Raji (cell line): ENCODE data around the gene CYP2A7.
"Not testable (repeated sequence)": the region's sequence is repeated elsewhere in the genome, so short reads cannot be mapped to it uniquely, and the experiment has no call there.

Experiments
- POLR2A ChIP-seq: IDR thresholded peaks from 2 replicates; pipeline ENCODE4 v1.6.1; 2011; ENCODE audit warnings: low read depth, low read length, control low read depth; ENCODE audit not compliant: insufficient read depth

CYP2A7 gene

DNA sequence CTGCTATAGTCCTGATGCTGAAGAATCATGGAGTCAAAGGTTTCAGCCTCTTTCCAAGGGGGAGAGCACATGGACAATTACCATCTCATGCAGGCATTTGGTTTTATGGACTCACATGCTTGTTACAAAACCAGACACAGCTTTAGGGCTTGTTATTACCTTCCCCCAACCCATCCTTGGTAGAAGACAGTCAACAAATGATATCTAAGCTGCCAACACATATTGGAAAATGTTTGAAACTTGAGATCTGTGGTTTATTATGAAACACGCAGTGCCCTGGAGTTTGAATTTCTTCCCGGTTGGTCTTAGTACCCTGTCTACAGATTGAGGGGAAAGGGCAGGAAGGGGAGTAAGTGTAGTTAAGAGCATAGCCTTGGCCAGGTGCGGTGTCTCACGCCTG lies 19.2 kb downstream of the CYP2A7 start:
- no peak for TF ChIP-seq POLR2A

DNA sequence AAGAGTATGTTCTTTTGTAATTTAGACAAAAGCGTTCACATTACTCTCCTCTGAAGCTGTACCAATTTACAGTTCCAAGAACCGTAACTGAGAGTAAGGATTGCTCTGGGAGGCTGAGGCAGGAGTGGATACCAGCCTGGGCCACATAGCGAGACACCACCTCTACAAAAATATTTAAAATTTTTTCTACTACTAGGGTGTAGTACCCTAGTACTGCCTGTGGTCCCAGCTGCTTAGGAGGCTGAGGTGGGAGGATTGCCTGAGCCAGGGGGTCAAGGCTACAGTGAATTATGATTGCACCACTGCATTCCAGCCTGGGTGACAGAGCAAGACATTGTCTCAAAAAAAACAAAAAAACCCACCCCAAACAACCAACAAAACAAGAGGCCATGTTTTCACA lies 19.7 kb downstream of the CYP2A7 start:
- TF ChIP-seq POLR2A = no peak

DNA sequence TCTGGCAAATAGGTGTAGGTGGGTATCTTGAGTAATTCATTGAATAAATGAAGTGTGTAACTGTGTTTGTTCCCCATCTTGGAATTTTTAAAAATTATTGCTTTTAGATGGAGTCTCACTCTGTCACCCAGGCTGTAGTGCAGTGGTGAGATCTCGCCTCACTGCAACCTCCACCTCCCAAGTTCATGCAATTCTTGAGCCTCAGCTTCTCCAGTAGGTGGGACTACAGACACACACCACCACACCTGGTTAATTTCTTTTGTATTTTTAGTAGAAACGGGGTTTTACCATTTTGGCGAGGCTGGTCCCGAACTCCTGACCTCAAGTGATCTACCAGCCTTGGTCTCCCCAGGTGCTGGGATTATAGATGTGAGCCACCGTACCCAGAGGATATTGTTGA lies 23.9 kb downstream of the CYP2A7 start:
- TF ChIP-seq POLR2A = no peak

DNA sequence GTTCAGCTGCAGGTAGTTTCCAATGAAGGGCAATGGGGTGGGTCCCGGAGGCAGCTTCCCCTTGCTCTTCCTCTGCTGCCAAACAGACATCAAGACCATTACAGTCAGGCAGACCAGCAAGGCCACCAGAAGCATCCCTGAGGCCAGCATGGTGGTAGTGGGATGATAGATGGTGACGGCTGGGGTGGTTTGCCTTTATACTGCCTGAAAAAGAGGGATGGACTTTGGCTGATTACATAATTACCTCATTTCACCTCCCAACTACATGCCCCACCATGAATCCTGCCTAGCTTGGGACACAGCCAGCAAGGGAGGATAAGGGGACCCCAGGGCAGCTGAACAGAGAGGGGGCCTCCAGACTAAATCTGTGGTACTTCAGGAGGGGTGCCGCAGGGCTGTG lies 31.8 kb downstream of the CYP2A7 start, which contains the start of gene CYP2A6:
Gene CYP2A6 (minus strand): TSS at position 171 of the 400 bp plus-strand sequence. CDS start 21 bp downstream, at position 150.
- TF ChIP-seq POLR2A = not testable (repeated sequence)

DNA sequence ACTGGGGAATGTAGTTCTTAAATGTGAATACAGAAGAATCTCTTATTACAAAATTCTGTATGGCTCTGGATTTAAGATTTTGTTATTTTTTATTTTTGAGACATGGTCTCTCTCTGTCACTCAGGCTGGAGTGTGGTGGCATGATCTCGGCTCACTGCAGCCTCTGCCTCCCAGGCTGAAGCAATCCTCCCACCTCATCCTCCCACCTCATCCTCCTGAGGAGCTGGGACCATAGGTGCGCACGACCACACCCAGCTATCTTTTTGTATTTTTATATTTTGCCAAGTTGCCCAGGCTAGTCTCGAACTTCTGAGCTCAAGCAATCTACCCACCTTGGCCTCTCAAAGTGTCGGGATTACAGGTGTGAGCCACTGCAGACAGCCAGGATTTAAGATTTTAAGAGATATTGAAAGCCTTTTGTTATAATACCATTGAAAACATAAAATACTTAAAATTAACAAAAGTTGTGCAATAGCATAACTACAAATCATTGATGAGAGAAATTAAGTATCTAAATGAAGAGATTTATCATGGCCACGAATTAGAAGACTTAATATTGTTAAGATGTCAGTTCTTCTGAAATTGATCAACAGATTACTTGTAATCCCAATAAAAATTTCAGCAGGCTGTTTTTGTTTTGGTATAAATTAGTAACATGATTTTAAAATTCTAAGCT lies 45.1 kb downstream of the CYP2A7 start:
- no peak for TF ChIP-seq POLR2A

DNA sequence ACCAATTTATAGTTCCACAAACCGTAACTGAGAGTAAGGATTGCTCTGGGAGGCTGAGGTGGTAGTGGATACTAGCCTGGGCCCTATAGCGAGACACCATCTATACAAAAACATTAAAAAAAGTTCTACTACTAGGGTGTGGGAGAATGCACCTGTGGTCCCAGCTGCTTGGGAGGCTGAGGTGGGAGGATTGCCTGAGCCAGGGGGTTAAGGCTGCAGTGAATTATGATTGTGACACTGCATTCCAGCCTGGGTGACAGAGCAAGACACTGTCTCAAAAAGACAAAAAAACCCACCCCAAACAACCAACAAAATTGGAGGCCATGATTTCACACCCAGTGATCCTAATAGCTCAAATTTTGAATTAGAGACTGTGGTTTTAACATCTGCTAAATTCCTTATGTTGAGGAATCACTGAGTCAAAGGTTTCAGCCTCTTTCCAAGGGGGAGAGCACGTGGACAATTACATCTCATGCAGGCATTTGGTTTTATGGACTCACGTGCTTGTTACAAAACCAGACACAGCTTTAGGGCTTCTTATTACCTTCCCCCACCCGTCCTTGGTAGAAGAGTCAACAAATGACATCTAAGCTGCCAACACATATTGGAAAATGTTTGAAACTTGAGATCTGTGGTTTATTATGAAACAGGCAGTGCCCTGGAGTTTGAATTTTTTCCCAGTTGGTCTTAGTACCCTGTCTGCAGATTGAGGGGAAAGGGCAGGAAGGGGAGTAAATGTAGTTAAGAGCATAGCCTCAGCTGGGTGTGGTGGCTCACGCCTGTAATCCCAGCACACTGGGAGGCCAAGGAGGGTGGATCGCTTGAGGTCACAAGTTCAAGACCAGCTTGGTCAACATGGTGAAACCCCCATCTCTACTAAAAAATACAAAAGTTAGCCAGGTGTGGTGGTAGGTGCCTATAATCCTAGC lies 50.3 kb downstream of the CYP2A7 start:
- no peak for TF ChIP-seq POLR2A

DNA sequence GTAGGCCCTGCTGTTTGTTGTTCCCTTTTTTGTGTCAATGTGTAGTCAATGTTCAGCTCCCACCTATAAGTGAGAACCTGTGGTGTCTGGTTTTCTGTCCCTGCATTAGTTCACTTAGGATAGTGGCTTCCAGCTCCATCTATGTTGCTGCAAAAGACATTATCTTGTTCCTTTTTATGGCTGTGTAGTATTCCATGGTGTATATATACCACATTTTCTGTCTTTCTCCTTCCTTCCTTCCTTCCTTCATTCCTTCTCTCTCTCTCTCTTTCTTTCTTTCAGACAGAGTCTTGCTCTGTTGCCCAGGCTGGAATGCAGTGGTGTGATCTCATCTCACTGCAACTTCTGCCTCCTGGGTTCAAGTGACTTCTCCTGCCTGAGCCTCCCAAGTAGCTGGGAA lies 52.8 kb downstream of the CYP2A7 start:
- no peak for TF ChIP-seq POLR2A

DNA sequence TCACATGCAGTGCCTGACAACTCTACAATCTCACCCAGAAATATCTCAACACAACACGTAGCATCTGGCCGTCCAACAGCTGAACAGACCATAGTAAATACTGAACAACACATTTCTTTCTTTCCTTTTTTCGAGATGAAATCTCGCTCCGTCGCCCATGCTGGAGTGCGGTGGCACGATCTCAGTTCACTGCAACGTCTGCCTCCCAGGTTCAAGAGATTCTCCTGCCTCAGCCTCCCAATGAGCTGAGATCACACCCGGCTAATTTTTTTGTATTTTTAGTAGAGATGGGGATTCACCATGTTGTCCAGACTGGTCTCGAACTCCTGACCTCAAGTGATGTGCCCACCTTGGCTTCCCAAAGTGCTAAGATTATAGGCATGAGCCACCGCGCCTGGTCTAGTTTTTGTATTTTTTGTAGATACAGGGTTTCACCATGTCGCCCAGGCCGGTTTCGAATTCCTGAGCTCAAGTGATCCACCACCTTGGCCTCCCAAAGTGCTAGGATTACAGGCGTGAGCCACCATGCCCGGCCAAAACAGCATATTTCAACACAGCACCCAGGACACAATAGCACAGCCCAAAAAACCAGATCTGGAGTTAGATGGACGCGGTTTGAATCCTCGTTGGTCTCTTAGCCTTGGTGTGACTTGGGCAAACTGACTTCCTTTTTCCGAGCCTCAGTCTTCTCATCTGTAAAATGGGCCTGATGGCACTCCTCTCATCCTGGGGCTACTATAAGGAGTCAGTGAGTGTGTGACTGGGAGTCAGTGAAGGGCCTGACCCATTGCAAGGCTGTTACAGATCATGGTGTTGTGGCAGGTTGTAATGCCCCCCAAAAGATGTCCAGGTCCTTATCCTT lies 54.4 kb downstream of the CYP2A7 start:
- TF ChIP-seq POLR2A = no peak
